Stimulated activated CD8-positive, alpha-beta memory T cell treated with anti-CD3 and anti-CD28 coated beads, Interleukin-2, amount 100 ng/mL, for 48 hours (primary cell): ENCODE measurements around the gene TMEM61.

Source experiments
- DNase-seq, 2 donors: peaks; one replicate each; pipeline ENCODE4 v3.0.0-alpha.2; 2020; ENCODE audit warnings: low read depth in 2 of 2

TMEM61 gene

GRCh38 chr1:54985556-54985955 lies 5.1 kb downstream of the TMEM61 start:
- DNase-seq = no peak

DNA sequence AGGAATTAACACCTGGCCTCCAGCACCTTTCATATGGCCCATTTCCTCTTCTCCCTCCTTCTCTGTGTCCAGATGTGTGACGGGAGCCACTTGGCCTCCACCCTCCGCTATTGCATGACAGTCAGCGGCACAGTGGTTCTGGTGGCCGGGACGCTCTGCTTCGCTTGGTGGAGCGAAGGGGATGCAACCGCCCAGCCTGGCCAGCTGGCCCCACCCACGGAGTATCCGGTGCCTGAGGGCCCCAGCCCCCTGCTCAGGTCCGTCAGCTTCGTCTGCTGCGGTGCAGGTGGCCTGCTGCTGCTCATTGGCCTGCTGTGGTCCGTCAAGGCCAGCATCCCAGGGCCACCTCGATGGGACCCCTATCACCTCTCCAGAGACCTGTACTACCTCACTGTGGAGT lies 5.6 kb downstream of the TMEM61 start:
- no peak for DNase-seq

- no peak for DNase-seq
Observed at GRCh38 chr1:54986533-54986932, 6.1 kb downstream of the TMEM61 start.

- DNase-seq = no peak
Observed at GRCh38 chr1:54987427-54987826, 7.0 kb downstream of the TMEM61 start.

- no peak for DNase-seq
Observed at GRCh38 chr1:54987919-54988705, 7.7 kb downstream of the TMEM61 start.

DNA sequence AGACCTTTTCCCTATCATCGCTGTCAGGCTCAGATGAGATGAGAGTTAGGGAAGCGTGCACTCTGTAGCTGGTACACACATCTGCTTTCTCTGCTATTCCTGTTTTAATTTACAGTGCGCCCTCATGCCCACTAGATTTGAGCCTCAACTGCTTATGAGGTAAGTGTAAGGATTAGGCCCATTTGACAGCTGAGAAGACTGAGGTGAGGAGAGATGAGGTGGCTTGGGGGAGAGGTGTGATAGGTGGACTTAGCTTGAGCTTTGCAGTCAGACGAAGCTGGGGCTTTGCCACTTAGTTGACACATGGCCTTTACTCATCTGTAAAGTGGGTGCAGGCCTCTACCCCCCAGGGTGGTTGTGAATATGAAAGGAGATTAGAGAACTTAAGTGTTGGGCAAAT lies 8.5 kb downstream of the TMEM61 start:
- DNase-seq = no peak

- DNase-seq = no peak
Observed at GRCh38 chr1:54989473-54989872, 9.0 kb downstream of the TMEM61 start.

DNA sequence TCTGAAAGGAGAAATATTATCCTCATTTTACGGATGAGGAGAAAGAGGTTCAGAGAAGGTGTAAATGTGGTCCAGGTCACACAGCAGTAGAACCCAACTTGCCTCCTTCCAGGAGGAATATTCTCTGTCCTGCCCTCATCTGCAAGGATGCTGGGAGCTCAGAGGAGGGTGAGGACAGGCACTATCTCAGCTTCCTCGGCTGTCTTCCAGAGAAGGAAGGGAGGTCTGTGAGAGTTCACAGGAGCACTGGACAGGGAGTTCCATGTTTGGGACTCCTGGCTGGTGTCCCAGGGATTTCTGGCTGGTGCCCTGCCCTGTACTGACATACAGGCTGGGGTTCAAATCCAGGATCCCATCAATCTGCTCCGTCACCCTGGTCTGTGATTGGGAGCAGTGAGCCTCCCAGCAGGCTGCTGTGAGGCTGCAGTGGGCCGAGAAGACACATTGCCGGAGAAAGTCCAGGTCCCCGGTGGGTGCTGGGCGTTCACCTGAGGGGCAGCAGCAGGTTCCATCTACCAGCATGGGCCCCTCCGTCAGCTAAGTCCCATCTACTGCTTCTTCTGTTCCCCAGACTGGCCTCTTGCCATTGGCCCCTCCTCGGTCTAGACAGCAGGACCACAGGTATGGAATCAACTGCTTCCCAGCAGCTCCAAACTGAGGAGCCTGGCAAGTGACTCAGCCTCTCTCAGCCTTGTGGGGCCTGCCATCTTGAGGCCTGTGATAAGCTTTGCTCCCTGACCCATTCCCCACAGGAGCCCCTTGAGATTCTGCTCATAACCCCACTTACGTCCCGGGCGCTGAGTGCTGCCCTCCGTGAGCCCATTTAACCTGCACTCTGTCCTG lies 9.8 kb downstream of the TMEM61 start:
- no peak for DNase-seq

- no peak for DNase-seq
Observed at GRCh38 chr1:54990916-54991315, 10.5 kb downstream of the TMEM61 start.

- no peak for DNase-seq
Observed at GRCh38 chr1:54991939-54992338, 11.5 kb downstream of the TMEM61 start.

DNA sequence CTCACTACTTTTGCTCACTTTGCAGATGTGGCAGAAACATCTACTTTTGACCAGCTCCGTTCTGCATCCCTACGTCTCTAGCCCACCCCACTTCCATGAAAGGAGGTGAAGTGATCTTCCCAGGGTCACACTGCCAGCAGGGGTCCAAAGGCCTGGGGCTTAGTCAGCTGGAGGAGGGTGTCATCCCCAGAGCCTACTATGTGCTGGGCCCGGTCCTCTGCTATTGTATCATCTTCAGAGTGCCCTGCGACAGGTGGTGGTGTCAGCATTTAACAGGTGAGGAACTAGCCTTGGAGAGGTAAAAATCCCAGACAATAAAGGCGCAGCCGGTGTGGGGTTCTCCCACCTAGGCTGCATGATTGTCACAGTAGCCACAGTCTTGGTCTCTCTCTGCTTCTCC lies 12.7 kb downstream of the TMEM61 start:
- no peak for DNase-seq

DNA sequence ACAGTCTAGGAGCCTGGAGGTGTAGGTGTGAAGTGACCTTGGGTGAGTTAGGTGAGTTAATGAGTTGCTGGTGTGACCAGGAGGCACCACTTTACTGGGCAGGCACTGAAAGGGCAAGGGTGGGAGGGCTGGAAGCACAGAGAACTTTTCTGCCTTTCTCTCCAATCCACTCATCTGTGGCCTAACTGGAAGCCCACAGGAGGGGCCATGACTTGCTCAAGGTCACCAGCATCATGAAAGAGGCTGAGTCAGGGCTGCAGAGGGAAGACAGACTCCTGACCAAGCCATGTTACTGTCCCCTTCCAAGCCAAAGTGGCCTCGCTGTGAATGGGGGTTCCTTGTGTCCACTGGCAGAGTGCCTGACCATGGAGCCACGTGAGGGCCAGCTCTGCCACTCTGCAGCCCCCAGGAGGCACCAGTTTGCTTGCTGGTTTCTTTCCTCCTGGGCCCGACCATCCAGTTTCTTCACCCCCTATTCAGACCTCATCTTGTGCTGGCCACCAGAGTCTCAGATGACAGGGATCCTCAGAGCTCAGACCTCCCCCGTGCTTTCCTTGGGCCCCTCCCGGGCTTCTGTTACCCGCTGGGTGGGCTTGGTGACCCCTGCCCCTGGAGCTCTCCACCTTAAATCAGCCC lies 14.0 kb downstream of the TMEM61 start:
- DNase-seq = no peak

- DNase-seq = no peak
Observed at GRCh38 chr1:54995013-54995760, 14.8 kb downstream of the TMEM61 start.

- no peak for DNase-seq
Observed at GRCh38 chr1:54995835-54996234, 15.4 kb downstream of the TMEM61 start.

GRCh38 chr1:54996359-54996868 lies 16.0 kb downstream of the TMEM61 start:
- peak; percentile 72 to 74 for DNase-seq

DNA sequence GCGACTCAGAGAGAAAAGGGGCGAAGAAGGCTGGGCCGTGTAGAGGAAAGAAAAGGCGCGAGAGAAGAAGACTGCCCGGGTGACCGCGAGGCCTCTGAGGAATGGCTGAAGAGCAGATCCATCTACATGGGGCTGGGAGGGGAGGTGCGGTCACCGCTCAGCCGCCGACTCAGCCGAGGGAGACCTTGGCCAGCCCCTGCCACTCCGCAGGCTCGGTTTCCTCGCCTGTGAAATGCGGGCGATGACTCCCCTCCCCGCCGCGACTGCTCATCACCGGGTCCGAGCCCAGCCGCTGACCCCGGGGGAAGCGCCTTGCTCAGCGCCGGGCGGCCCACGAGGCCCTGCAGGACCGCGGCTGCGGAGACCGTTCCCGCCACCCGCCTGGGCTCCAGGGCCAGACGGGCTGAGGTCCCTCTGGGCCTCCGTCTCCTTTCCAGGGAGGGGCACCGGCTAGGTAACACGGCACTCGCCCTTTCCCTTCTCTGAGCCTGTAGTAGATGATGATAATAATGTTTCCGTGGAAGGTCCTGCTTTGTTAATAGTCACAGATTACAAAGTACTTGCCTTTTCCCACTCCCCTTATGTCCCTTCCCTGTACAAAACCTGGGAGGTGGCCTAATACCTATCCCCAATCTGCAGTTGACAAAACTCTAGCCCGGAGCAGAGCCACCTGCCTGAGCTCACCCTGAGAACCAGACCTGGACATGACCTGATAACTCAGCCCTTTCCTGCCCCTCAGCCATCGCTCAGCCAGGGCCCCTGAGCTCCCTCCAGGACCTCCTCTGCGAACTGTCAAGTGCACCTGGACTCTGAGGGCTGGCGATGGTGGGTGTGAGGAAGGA lies 16.7 kb downstream of the TMEM61 start:
- no peak for DNase-seq

DNA sequence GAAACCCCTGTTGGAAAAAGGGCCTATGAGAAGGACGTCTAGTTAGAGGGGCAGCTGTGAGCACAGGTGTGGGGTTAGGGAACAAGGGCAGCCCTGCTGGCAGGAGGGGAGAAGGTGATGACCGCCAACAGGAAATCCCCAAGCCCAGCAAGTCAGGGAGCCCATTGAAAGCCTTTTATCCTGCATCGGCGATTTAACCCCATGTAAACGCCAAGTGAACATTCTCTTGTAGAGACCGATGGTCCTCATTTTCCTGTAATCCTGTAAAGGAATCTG lies 17.2 kb downstream of the TMEM61 start:
- no peak for DNase-seq

DNA sequence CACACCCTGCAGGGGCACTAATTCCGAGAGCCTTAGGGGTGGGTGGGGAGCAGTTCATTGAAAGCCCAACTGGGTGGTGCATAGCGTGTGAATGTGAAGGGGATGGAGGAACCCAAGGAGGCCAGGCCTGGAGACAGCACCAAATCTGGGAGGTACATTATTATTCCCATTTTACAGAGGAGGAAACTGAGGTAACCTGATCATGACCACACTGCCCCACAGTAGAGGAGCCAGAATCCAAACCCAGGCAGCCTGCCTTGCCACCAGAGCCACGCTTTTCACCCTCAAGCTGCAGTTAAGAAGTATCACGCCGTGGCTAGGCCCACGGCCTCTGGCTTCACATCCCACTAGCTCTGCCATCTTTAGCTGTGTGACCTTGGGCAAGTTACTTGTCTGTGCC lies 17.7 kb downstream of the TMEM61 start:
- no peak for DNase-seq

- DNase-seq = no peak
Observed at GRCh38 chr1:54998677-54999076, 18.2 kb downstream of the TMEM61 start, which contains the start of gene BSND. TSS of gene BSND (plus strand) at chr1:54998933. CDS start at chr1:54999187, 254 bp downstream.

GRCh38 chr1:55000110-55001085 lies 20.0 kb downstream of the TMEM61 start:
- DNase-seq = no peak
